HEK293T (cell line): Measurements from ENCODE around the gene SNAI3.

Source experiments
- CTCF ChIA-PET: fragments of 350-600 bp; formaldehyde crosslinking; extraction: SDS; loops from one replicate; lab custom pipeline; 2021; ENCODE audit warnings: antibody characterized with exemption, inconsistent platforms; lab: Yijun Ruan, JAX
- POLR2A ChIA-PET: fragments of 350-600 bp; formaldehyde crosslinking; extraction: SDS; loops from one replicate; lab custom pipeline; 2020; ENCODE audit warnings: antibody characterized with exemption, inconsistent platforms; lab: Yijun Ruan, JAX
- DNase-seq: peaks from one replicate; pipeline ENCODE4 v3.0.0; 2012; ENCODE audit warnings: mixed read lengths; ENCODE audit errors: extremely low spot score
- ARNT ChIP-seq: fragments of 450-650 bp; IDR thresholded peaks from 2 replicates; pipeline ENCODE4 v1.6.1; 2017; ENCODE audit warnings: mild to moderate bottlenecking
- BHLHE40 ChIP-seq: fragments of 450-650 bp; IDR thresholded peaks from 2 replicates; pipeline ENCODE4 v1.6.1; 2016; ENCODE audit warnings: mild to moderate bottlenecking, moderate library complexity, borderline replicate concordance
- CTBP1 ChIP-seq: fragments of 450-650 bp; IDR thresholded peaks from 2 replicates; pipeline ENCODE4 v1.6.1; 2016; ENCODE audit warnings: borderline replicate concordance
- ELF4 ChIP-seq: fragments of 450-650 bp; IDR thresholded peaks from 2 replicates; pipeline ENCODE4 v1.6.1; 2017; ENCODE audit warnings: antibody characterized with exemption
- FOXA1 ChIP-seq: fragments of 450-650 bp; IDR thresholded peaks from 2 replicates; pipeline ENCODE4 v1.6.1; 2016; ENCODE audit warnings: mild to moderate bottlenecking
- FOXK2 ChIP-seq: fragments of 450-650 bp; IDR thresholded peaks from 2 replicates; pipeline ENCODE4 v1.6.1; 2016; ENCODE audit warnings: mild to moderate bottlenecking
- FOXM1 ChIP-seq: fragments of 450-650 bp; IDR thresholded peaks from 2 replicates; pipeline ENCODE4 v1.6.1; 2017; ENCODE audit warnings: mild to moderate bottlenecking, borderline replicate concordance
- HDGF ChIP-seq: fragments of 450-650 bp; IDR thresholded peaks from 2 replicates; pipeline ENCODE4 v1.6.1; 2017; ENCODE audit warnings: antibody characterized with exemption, borderline replicate concordance
- L3MBTL2 ChIP-seq: fragments of 450-650 bp; conservative IDR thresholded peaks from 2 replicates; pipeline ENCODE4 v1.6.1; 2016; ENCODE audit warnings: mild to moderate bottlenecking
- LEF1 ChIP-seq: fragments of 450-650 bp; IDR thresholded peaks from 2 replicates; pipeline ENCODE4 v1.6.1; 2017; ENCODE audit warnings: mild to moderate bottlenecking, borderline replicate concordance
- NFRKB ChIP-seq: fragments of 450-650 bp; IDR thresholded peaks from 2 replicates; pipeline ENCODE4 v1.6.1; 2016; ENCODE audit warnings: mild to moderate bottlenecking, moderate library complexity
- PKNOX1 ChIP-seq: fragments of 450-650 bp; IDR thresholded peaks from 2 replicates; pipeline ENCODE4 v1.6.1; 2016
- SP1 ChIP-seq: fragments of 450-650 bp; IDR thresholded peaks from 2 replicates; pipeline ENCODE4 v1.6.1; 2017
- SUZ12 ChIP-seq: fragments of 450-650 bp; IDR thresholded peaks from 2 replicates; pipeline ENCODE4 v1.6.1; 2016; ENCODE audit warnings: mild to moderate bottlenecking
- TARDBP ChIP-seq: fragments of 450-650 bp; IDR thresholded peaks from 2 replicates; pipeline ENCODE4 v1.6.1; 2016
- ZNF384 ChIP-seq: fragments of 450-650 bp; IDR thresholded peaks from 2 replicates; pipeline ENCODE4 v1.6.1; 2016

The SNAI3 gene

GRCh38 chr16:88691924-88692560, 5.7 kb upstream of the SNAI3 start:
- POLR2A ChIA-PET: no interaction called here
- TF ChIP-seq ZNF384 (no peak), ARNT (no peak), HDGF (no peak), FOXM1 (no peak), PKNOX1 (no peak), ELF4 (no peak), CTBP1 (no peak), NFRKB (no peak), SUZ12 (no peak), LEF1 (no peak), FOXK2 (no peak), SP1 (no peak), TARDBP (no peak), BHLHE40 (no peak), FOXA1 (no peak), L3MBTL2 (no peak)
- DNase-seq: no peak
- CTCF ChIA-PET: no interaction called here

GRCh38 chr16:88691129-88691813, 5.0 kb upstream of the SNAI3 start:
- CTCF ChIA-PET: no interaction called here
- no peak for DNase-seq
- POLR2A ChIA-PET: no interaction called here
- TF ChIP-seq FOXA1: no peak
- TF ChIP-seq L3MBTL2: no peak
- no peak for TF ChIP-seq SUZ12
- no peak for TF ChIP-seq HDGF

- DNase-seq: no peak
- no peak for TF ChIP-seq SUZ12
- no peak for TF ChIP-seq BHLHE40
- TF ChIP-seq LEF1: no peak
- TF ChIP-seq FOXM1: no peak
- no peak for TF ChIP-seq PKNOX1
- no peak for TF ChIP-seq SP1
- TF ChIP-seq ARNT: no peak
- no peak for TF ChIP-seq ELF4
- no peak for TF ChIP-seq NFRKB
- TF ChIP-seq ZNF384: no peak
- TF ChIP-seq FOXK2: no peak
- no peak for TF ChIP-seq CTBP1
- ChIA-PET CTCF (no interaction called here), POLR2A (no interaction called here)
Observed at GRCh38 chr16:88690341-88691128, 4.2 kb upstream of the SNAI3 start.

GRCh38 chr16:88688013-88688778, 1.9 kb upstream of the SNAI3 start:
- CTCF ChIA-PET: interaction anchor here (0.6 kb wide), 1 partner anchor 69 kb away, joined by 3 read pairs; no protein-coding TSS in a partner anchor
- POLR2A ChIA-PET: interaction anchor here (1.0 to 1.9 kb wide), 2 partner anchors 17 to 19 kb away, joined by 4 to 7 read pairs; no protein-coding TSS in a partner anchor
- DNase-seq: no peak
- TF ChIP-seq TARDBP (no peak), SP1 (no peak), NFRKB (no peak), FOXA1 (no peak), ARNT (no peak), FOXK2 (no peak), PKNOX1 (no peak)

- CTCF ChIA-PET: interaction anchor here (0.6 kb wide), 1 partner anchor 70 kb away, joined by 3 read pairs; no protein-coding TSS in a partner anchor
- TF ChIP-seq SP1 (no peak), TARDBP (no peak), L3MBTL2 (no peak), ELF4 (no peak)
- POLR2A ChIA-PET: interaction anchor here (1.0 to 1.9 kb wide), 2 partner anchors 18 to 19 kb away, joined by 4 to 7 read pairs; no protein-coding TSS in a partner anchor
- no peak for DNase-seq
Observed at GRCh38 chr16:88687676-88688012, 1.3 kb upstream of the SNAI3 start.

- no peak for DNase-seq
- CTCF ChIA-PET: no interaction called here
- TF ChIP-seq FOXA1 (no peak), ARNT (no peak), BHLHE40 (no peak), SP1 (no peak), CTBP1 (no peak), PKNOX1 (no peak), ELF4 (no peak), TARDBP (no peak), ZNF384 (no peak), SUZ12 (no peak), FOXK2 (no peak), L3MBTL2 (no peak), HDGF (no peak), LEF1 (no peak), NFRKB (no peak), FOXM1 (no peak)
- POLR2A ChIA-PET: interaction anchor here (1.0 to 1.9 kb wide), 2 partner anchors 18 to 20 kb away, joined by 4 to 7 read pairs; no protein-coding TSS in a partner anchor
Observed at GRCh38 chr16:88687254-88687576, 908 bp upstream of the SNAI3 start.
